ENCODE results near the gene ZNF785.
"Not testable (repeated sequence)": the region's sequence is repeated elsewhere in the genome, so short reads cannot be mapped to it uniquely, and the experiment has no call there.

Gene ZNF785

GRCh38 chr16:30585400-30586191 lies at the start of gene ZNF785:
ZNF785 (minus strand) TSS chr16:30585697; CDS start chr16:30585611, 86 bp downstream.
- no peaks in the 10 kb centered on the region for H3K27me3 ChIP-seq (ENCODE audit: control insufficient read depth, insufficient read depth, low read length)
- H3K36me3 ChIP-seq (ENCODE audit: control insufficient read depth, insufficient read depth, low read length): peaks cover 35% of the 10 kb centered on the region
- no peaks in the 10 kb centered on the region for H3K9me3 ChIP-seq (ENCODE audit: control insufficient read depth, insufficient read depth, low read length)
- H3K9ac ChIP-seq (ENCODE audit: low read depth, low read length): peak within 1 kb of the TSS; percentile 84
- peaks cover 3% of the 10 kb centered on the region; the same call in 1 of the 2 replicates for H3K4me1 ChIP-seq (ENCODE audit: control insufficient read depth, insufficient read depth, low read length)
- peak within 1 kb of the TSS; percentile 86 for H3K27ac ChIP-seq (ENCODE audit: low read depth, low read length)
- peak within 1 kb of the TSS; percentile 82 for H3K4me3 ChIP-seq (ENCODE audit: low read depth, low read length)

DNA sequence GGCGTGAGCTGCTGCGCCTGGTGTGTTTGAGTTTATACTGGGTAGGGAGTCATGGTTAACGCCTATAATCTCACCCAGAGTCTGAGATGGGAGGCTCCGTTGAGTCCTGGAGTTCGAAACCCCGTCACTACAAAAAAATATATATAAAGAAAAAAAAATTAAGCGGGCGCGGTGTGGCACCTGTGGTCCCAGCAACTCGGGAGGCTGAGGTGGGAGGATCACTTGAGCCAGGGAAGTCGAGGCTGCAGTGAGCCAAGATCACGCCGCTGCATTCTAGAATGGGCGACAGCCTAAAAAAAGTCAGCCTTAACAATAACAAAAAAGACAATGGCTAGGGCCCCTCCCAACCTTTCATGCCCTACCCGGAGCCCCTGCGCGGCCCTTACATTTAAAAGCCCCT lies 48.0 kb upstream of the ZNF785 start:
- no peaks in the 10 kb centered on the region for H3K4me1 ChIP-seq (ENCODE audit: control insufficient read depth, insufficient read depth, low read length)
- H3K9ac ChIP-seq (ENCODE audit: low read depth, low read length): 0 out of 2 replicates have a peak overlapping the region, but pooled peaks have one; percentile 76
- H3K4me3 ChIP-seq (ENCODE audit: low read depth, low read length): peak overlapping the region; percentile 78
- H3K9me3 ChIP-seq (ENCODE audit: control insufficient read depth, insufficient read depth, low read length): no peaks in the 10 kb centered on the region
- H3K27ac ChIP-seq (ENCODE audit: low read depth, low read length): peak overlapping the region; percentile 78
- no peaks in the 10 kb centered on the region for H3K36me3 ChIP-seq (ENCODE audit: control insufficient read depth, insufficient read depth, low read length)
- H3K27me3 ChIP-seq (ENCODE audit: control insufficient read depth, insufficient read depth, low read length): no peaks in the 10 kb centered on the region

DNA sequence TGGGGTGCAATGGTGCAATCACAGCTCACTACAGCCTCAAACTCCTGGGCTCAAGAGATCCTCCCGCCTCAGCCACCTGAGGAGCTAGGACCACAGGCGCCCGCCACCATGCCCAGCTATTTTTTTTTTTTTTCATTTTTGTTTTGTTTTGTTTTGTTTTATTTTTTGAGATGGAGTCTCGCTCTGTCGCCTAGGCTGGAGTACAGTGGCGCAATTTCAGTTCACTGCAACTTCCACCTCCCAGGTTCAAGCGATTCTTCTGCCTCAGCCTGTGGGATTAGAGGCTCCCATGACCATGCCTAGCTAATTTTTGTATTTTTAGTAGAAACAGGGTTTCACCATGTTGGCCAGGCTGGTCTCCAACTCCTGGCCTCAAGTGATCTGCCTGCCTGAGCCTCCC lies 47.0 kb upstream of the ZNF785 start:
- H3K4me1 ChIP-seq (ENCODE audit: control insufficient read depth, insufficient read depth, low read length); H3K4me3 ChIP-seq (ENCODE audit: low read depth, low read length); H3K36me3 ChIP-seq (ENCODE audit: control insufficient read depth, insufficient read depth, low read length); H3K9me3 ChIP-seq (ENCODE audit: control insufficient read depth, insufficient read depth, low read length); H3K9ac ChIP-seq (ENCODE audit: low read depth, low read length); H3K27ac ChIP-seq (ENCODE audit: low read depth, low read length); H3K27me3 ChIP-seq (ENCODE audit: control insufficient read depth, insufficient read depth, low read length): not testable (repeated sequence)

DNA sequence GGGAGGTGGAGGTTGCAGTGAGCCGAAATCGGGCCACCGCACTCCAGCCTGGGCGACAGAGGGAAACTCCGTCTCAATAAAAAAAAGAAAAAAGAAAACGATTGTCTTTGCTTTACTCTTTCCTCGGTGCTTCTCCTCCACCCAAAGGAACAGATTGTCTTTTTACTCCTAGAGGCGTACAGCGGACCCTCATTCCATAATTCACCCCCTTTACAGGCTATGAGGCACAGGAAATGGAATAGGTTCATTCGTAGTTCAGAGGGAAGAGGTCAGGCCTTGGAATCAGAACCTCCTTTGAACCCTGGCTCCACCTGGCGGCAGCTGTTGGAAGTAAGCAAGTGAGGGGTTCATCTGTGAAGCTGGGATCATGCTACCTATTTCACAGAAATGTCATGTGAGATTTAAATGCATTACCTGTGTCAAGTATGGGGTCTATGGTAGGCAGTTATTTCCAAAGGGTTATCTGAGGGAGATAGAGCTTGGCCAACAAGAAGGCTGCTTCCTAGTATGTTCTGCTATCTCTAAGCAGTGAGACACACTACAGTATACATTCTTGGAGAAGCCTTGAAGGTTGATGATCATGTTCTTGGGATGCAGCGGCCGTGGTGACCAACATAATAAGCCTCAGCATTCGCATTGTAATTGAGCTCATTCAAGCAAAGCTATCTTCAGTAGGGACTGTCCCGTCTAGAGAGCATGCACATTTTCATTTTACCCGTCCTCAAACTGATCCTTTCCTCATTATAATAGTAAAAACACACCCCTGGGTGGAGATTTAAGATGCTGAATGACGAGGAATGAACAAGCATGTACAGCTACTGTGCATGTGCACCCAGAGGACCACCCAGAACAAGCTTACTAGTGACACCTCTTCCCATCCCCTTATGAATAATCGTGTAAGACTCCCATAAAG lies 43.4 kb upstream of the ZNF785 start:
- H3K27me3 ChIP-seq (ENCODE audit: control insufficient read depth, insufficient read depth, low read length): no peaks in the 10 kb centered on the region
- H3K27ac ChIP-seq (ENCODE audit: low read depth, low read length): no peak overlapping the region
- H3K9ac ChIP-seq (ENCODE audit: low read depth, low read length): no peak overlapping the region
- H3K9me3 ChIP-seq (ENCODE audit: control insufficient read depth, insufficient read depth, low read length): no peaks in the 10 kb centered on the region
- H3K4me1 ChIP-seq (ENCODE audit: control insufficient read depth, insufficient read depth, low read length): no peaks in the 10 kb centered on the region
- H3K4me3 ChIP-seq (ENCODE audit: low read depth, low read length): no peak overlapping the region
- H3K36me3 ChIP-seq (ENCODE audit: control insufficient read depth, insufficient read depth, low read length): no peaks in the 10 kb centered on the region

GRCh38 chr16:30626236-30626635 lies 40.7 kb upstream of the ZNF785 start:
- Histone ChIP-seq H3K9ac (ENCODE audit: low read depth, low read length) (no peak overlapping the region), H3K27ac (ENCODE audit: low read depth, low read length) (no peak overlapping the region), H3K27me3 (ENCODE audit: control insufficient read depth, insufficient read depth, low read length) (no peaks in the 10 kb centered on the region), H3K9me3 (ENCODE audit: control insufficient read depth, insufficient read depth, low read length) (no peaks in the 10 kb centered on the region), H3K4me1 (ENCODE audit: control insufficient read depth, insufficient read depth, low read length) (no peaks in the 10 kb centered on the region), H3K4me3 (ENCODE audit: low read depth, low read length) (no peak overlapping the region), H3K36me3 (ENCODE audit: control insufficient read depth, insufficient read depth, low read length) (no peaks in the 10 kb centered on the region)

DNA sequence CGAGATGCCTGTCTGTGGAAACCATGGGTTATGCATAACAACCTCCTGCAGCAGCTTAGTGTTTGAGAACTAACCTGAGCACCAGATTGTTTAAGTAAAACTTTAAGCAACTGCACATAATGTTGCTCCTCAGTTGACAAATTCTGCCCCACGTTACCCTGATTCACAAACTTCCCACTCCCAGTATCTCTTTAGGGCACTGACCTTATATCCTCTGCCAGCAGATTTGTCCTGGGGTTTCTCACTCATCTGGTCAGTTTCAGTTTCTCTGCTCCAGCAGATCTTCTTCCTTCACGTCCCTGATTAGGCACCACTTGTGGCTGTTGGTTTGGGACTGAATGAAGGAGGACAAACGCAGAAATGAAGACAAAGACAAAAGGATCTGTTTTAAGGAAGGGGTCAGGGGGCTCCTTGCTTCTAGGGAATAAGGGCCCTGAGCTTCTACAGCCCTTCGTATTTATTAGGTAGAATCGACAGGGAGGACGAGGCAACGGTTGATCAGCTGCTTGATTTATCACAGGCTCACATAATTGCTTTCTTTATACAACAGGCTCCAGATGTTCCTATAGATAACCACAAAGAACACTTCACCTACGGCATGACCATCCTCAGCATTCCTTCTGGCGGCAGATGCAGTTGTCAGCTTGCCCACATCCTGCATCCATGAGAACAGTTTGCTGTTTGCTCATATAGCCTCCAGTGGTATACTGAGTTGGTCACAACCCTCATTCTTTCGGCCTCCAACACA lies 38.2 kb upstream of the ZNF785 start:
- Histone ChIP-seq H3K36me3 (ENCODE audit: control insufficient read depth, insufficient read depth, low read length) (no peaks in the 10 kb centered on the region), H3K27ac (ENCODE audit: low read depth, low read length) (no peak overlapping the region), H3K27me3 (ENCODE audit: control insufficient read depth, insufficient read depth, low read length) (no peaks in the 10 kb centered on the region; the same call in 1 of the 2 replicates), H3K4me1 (ENCODE audit: control insufficient read depth, insufficient read depth, low read length) (no peaks in the 10 kb centered on the region), H3K4me3 (ENCODE audit: low read depth, low read length) (no peak overlapping the region), H3K9me3 (ENCODE audit: control insufficient read depth, insufficient read depth, low read length) (no peaks in the 10 kb centered on the region), H3K9ac (ENCODE audit: low read depth, low read length) (no peak overlapping the region)

GRCh38 chr16:30622455-30623032 lies 37.0 kb upstream of the ZNF785 start:
- H3K9ac ChIP-seq (ENCODE audit: low read depth, low read length): no peak overlapping the region
- H3K4me3 ChIP-seq (ENCODE audit: low read depth, low read length): no peak overlapping the region
- H3K4me1 ChIP-seq (ENCODE audit: control insufficient read depth, insufficient read depth, low read length): no peaks in the 10 kb centered on the region
- H3K9me3 ChIP-seq (ENCODE audit: control insufficient read depth, insufficient read depth, low read length): no peaks in the 10 kb centered on the region
- H3K27ac ChIP-seq (ENCODE audit: low read depth, low read length): no peak overlapping the region
- H3K27me3 ChIP-seq (ENCODE audit: control insufficient read depth, insufficient read depth, low read length): no peaks in the 10 kb centered on the region; the same call in 1 of the 2 replicates
- no peaks in the 10 kb centered on the region for H3K36me3 ChIP-seq (ENCODE audit: control insufficient read depth, insufficient read depth, low read length)

- H3K27ac ChIP-seq (ENCODE audit: low read depth, low read length): no peak overlapping the region
- H3K27me3 ChIP-seq (ENCODE audit: control insufficient read depth, insufficient read depth, low read length): no peaks in the 10 kb centered on the region; the same call in 1 of the 2 replicates
- no peaks in the 10 kb centered on the region for H3K9me3 ChIP-seq (ENCODE audit: control insufficient read depth, insufficient read depth, low read length)
These were observed 36.3 kb upstream of the ZNF785 start for GRCh38 chr16:30621765-30622164.

GRCh38 chr16:30620169-30620568 lies 34.7 kb upstream of the ZNF785 start:
- H3K9ac ChIP-seq (ENCODE audit: low read depth, low read length): no peak overlapping the region
- H3K36me3 ChIP-seq (ENCODE audit: control insufficient read depth, insufficient read depth, low read length): no peaks in the 10 kb centered on the region
- H3K4me3 ChIP-seq (ENCODE audit: low read depth, low read length): no peak overlapping the region
- H3K27ac ChIP-seq (ENCODE audit: low read depth, low read length): no peak overlapping the region
- no peaks in the 10 kb centered on the region for H3K4me1 ChIP-seq (ENCODE audit: control insufficient read depth, insufficient read depth, low read length)
- H3K9me3 ChIP-seq (ENCODE audit: control insufficient read depth, insufficient read depth, low read length): no peaks in the 10 kb centered on the region
- no peaks in the 10 kb centered on the region; the same call in 1 of the 2 replicates for H3K27me3 ChIP-seq (ENCODE audit: control insufficient read depth, insufficient read depth, low read length)

More at GRCh38 chr16:30621765-30622164, 36.3 kb upstream of the ZNF785 start:
- H3K4me1 ChIP-seq (ENCODE audit: control insufficient read depth, insufficient read depth, low read length): no peaks in the 10 kb centered on the region
- no peak overlapping the region for H3K4me3 ChIP-seq (ENCODE audit: low read depth, low read length)
- H3K9ac ChIP-seq (ENCODE audit: low read depth, low read length): no peak overlapping the region
- H3K36me3 ChIP-seq (ENCODE audit: control insufficient read depth, insufficient read depth, low read length): no peaks in the 10 kb centered on the region

DNA sequence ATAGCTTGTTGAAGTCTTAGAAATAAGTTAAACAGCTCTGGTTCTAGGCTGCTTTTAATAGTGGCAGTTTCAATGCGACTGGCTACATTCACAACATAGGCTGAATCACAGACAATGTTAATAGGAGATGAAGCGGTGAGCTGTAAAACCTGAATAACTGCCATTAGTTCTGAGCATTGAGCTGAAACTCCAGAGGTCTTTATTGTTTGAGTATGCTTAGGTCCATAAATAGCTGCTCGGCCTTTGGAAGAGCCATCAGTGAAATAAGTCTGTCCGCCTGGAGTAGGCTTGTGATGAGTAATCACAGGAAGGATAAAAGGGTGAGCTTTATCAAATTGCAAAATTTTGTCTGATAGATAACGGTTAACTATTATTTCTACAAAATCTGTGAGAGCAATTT lies 34.1 kb upstream of the ZNF785 start:
- H3K27ac ChIP-seq (ENCODE audit: low read depth, low read length): no peak overlapping the region
- no peak overlapping the region for H3K9ac ChIP-seq (ENCODE audit: low read depth, low read length)
- H3K36me3 ChIP-seq (ENCODE audit: control insufficient read depth, insufficient read depth, low read length): no peaks in the 10 kb centered on the region
- no peaks in the 10 kb centered on the region for H3K4me1 ChIP-seq (ENCODE audit: control insufficient read depth, insufficient read depth, low read length)
- no peak overlapping the region for H3K4me3 ChIP-seq (ENCODE audit: low read depth, low read length)
- H3K9me3 ChIP-seq (ENCODE audit: control insufficient read depth, insufficient read depth, low read length): no peaks in the 10 kb centered on the region
- H3K27me3 ChIP-seq (ENCODE audit: control insufficient read depth, insufficient read depth, low read length): no peaks in the 10 kb centered on the region; the same call in 1 of the 2 replicates
